Measurements from ENCODE around the gene IGFL4. TPM values are rescaled to one million over a fixed set of nuclear protein-coding genes. Genes with fewer than 3 reads are reported as not detected.

The IGFL4 gene
- total RNA-seq, 1 donor from 2014 or later, result 2.3 TPM

DNA sequence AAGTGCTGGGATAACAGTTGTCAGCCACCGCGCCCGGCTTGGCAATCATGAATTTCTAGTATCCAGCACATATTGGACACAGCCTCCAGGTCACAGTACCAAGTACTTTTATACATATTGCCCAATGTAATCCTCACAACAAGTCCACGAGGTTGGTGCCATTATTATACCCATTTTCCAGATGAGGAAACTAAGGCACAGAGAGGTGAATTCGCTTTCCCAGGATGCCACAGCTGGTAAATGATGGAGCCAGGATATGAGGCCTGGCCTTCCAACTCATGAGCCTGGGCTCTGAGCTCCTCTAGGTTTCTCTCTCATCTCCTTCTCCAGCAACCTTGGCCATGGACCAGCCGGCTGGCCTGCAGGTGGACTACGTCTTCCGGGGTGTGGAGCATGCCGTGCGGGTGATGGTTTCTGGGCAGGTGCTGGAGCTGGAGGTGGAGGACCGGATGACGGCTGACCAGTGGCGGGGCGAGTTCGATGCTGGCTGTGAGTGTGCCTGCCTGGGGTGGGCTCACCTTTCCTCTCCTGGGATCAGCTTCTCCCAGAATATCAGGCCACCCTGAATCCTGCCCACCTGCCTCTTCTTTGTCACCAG is 38.0 kb downstream of the IGFL4 start:
- Histone ChIP-seq H3K4me2 (ENCODE audit: low read length) (no peak overlapping the region), H3K36me3 (ENCODE audit: insufficient read depth, low read length) (no peaks in the 10 kb centered on the region), H4K20me1 (ENCODE audit: insufficient read depth, low read length) (peaks cover 32% of the 10 kb centered on the region), H3K9ac (ENCODE audit: low read length) (no peak overlapping the region), H3K27me3 (ENCODE audit: insufficient read depth, low read length) (no peaks in the 10 kb centered on the region), H3K4me1 (ENCODE audit: insufficient read depth, low read length) (peaks cover 2% of the 10 kb centered on the region), H3K4me3 (ENCODE audit: insufficient read depth, low read depth, low read length) (no peak overlapping the region), H2AFZ (ENCODE audit: low read depth, low read length) (no peak overlapping the region), H3K27ac (ENCODE audit: low read depth, low read length) (no peak overlapping the region), H3K9me3 (ENCODE audit: insufficient read depth, low read depth, low read length) (no peaks in the 10 kb centered on the region), H3K79me2 (ENCODE audit: insufficient read depth, low read length) (peaks cover 7% of the 10 kb centered on the region)
- DNase-seq (ENCODE audit: low read depth) (no peak), FAIRE-seq (no peak)
- no peaks in the 10 kb centered on the region for H3K9me3 Mint-ChIP-seq (ENCODE audit: unreplicated experiment)
- H3K27me3 Mint-ChIP-seq (ENCODE audit: low read depth, unreplicated experiment), result no peaks in the 10 kb centered on the region
- TF ChIP-seq EZH2 (IDR thresholded peaks at IDR 0.05; ENCODE audit: insufficient read depth, low read length), result no peak
- TF ChIP-seq, protein P1, sequence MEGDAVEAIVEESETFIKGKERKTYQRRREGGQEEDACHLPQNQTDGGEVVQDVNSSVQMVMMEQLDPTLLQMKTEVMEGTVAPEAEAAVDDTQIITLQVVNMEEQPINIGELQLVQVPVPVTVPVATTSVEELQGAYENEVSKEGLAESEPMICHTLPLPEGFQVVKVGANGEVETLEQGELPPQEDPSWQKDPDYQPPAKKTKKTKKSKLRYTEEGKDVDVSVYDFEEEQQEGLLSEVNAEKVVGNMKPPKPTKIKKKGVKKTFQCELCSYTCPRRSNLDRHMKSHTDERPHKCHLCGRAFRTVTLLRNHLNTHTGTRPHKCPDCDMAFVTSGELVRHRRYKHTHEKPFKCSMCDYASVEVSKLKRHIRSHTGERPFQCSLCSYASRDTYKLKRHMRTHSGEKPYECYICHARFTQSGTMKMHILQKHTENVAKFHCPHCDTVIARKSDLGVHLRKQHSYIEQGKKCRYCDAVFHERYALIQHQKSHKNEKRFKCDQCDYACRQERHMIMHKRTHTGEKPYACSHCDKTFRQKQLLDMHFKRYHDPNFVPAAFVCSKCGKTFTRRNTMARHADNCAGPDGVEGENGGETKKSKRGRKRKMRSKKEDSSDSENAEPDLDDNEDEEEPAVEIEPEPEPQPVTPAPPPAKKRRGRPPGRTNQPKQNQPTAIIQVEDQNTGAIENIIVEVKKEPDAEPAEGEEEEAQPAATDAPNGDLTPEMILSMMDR (IDR thresholded peaks at IDR 0.05; ENCODE audit: insufficient read depth, low read depth, low read length), result no peak
- peaks cover 9% of the 10 kb centered on the region for H3K36me3 Mint-ChIP-seq (ENCODE audit: low read depth, unreplicated experiment)
- peaks cover 15% of the 10 kb centered on the region for H3K4me1 Mint-ChIP-seq (ENCODE audit: low read depth, unreplicated experiment)
- H3K4me3 Mint-ChIP-seq (ENCODE audit: unreplicated experiment), result no peak overlapping the region
- no peak overlapping the region for H3K27ac Mint-ChIP-seq (ENCODE audit: unreplicated experiment)

DNA sequence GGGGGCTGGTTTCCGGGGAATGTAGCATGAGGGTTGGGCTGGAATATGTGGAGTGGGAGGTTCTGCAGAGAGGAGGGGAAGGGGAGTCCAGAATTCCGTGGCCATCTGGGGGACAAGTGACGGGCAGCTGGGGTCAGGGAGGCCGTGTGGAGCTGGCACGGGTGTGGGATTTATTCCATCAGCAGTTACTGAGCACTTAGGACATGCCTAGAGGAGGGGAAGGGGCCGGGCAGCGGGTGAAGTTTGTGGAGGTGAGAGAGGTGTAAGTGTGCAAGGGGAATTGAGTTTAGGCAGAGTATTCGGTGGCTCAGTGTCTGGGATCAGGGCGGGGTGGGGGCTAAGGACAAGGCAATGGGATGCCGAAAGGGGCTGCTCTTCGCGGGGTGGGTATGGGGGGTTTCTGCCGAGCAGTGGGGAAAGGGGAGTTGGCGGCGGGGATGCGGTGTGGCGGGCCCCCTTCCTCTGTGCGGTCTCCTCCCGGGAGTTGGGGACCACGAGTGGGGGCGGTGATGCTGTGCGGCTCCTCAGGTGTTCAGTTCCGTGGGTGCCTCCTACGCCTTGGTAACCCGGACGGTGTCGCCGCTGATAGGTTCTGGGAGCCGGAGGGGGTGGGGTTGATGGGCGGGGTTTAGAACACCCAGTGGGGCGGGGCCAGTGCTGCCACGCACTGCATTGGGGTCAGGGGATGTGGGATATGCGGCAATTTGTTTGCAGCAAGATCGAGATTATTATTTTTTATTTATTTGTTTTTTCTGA is 40.1 kb downstream of the IGFL4 start:
- peak overlapping the region; percentile 82 for H3K4me2 ChIP-seq (ENCODE audit: low read length)
- peak overlapping the region; percentile 84 for H3K4me3 Mint-ChIP-seq (ENCODE audit: unreplicated experiment)
- peaks cover 20% of the 10 kb centered on the region for H3K4me1 Mint-ChIP-seq (ENCODE audit: low read depth, unreplicated experiment)
- TF ChIP-seq, protein P1 (IDR thresholded peaks at IDR 0.05; ENCODE audit: insufficient read depth, low read depth, low read length), result no peak
- no peak for TF ChIP-seq EZH2 (IDR thresholded peaks at IDR 0.05; ENCODE audit: insufficient read depth, low read length)
- H3K9ac ChIP-seq (ENCODE audit: low read length), result peak overlapping the region; percentile 18
- DNase-seq (ENCODE audit: low read depth), result no peak
- H3K79me2 ChIP-seq (ENCODE audit: insufficient read depth, low read length), result peaks cover 21% of the 10 kb centered on the region
- no peaks in the 10 kb centered on the region for H3K9me3 Mint-ChIP-seq (ENCODE audit: unreplicated experiment)
- no peaks in the 10 kb centered on the region for H3K27me3 Mint-ChIP-seq (ENCODE audit: low read depth, unreplicated experiment)
- peaks cover 8% of the 10 kb centered on the region for H3K4me1 ChIP-seq (ENCODE audit: insufficient read depth, low read length)
- FAIRE-seq, result no peak
- H3K36me3 Mint-ChIP-seq (ENCODE audit: low read depth, unreplicated experiment), result peaks cover 8% of the 10 kb centered on the region
- H4K20me1 ChIP-seq (ENCODE audit: insufficient read depth, low read length), result peaks cover 43% of the 10 kb centered on the region
- peak overlapping the region; percentile 26 for H2AFZ ChIP-seq (ENCODE audit: low read depth, low read length)
- peak overlapping the region; percentile 47 for H3K27ac Mint-ChIP-seq (ENCODE audit: unreplicated experiment)
- H3K27me3 ChIP-seq (ENCODE audit: insufficient read depth, low read length), result no peaks in the 10 kb centered on the region
- H3K27ac ChIP-seq (ENCODE audit: low read depth, low read length), result no peak overlapping the region
- no peaks in the 10 kb centered on the region for H3K9me3 ChIP-seq (ENCODE audit: insufficient read depth, low read depth, low read length)
- peak overlapping the region; percentile 23 for H3K4me3 ChIP-seq (ENCODE audit: insufficient read depth, low read depth, low read length)
- H3K36me3 ChIP-seq (ENCODE audit: insufficient read depth, low read length), result no peaks in the 10 kb centered on the region

Measured in astrocyte (in vitro differentiated cells and primary cell).